GM12875 (cell line): Measurements from ENCODE around the gene CD38.
"Not testable (repeated sequence)": the region's sequence is repeated elsewhere in the genome, so short reads cannot be mapped to it uniquely, and the experiment has no call there.

Source experiments
- H3K4me3 ChIP-seq: one replicate; pipeline ENCODE4 v1.5.1; 2011; ENCODE audit warnings: low read depth, low read length, control low read depth
- CTCF ChIP-seq: IDR thresholded peaks from 2 replicates; pipeline ENCODE4 v1.5.1; 2011; ENCODE audit warnings: low read depth, mild to moderate bottlenecking, control low read depth, inconsistent platforms, low read length, moderate library complexity, borderline replicate concordance; ENCODE audit not compliant: insufficient read depth

The CD38 gene

GRCh38 chr4:15832523-15833451 is 54.7 kb downstream of the CD38 start:
- TF ChIP-seq CTCF: no peak
- no peak overlapping the region for H3K4me3 ChIP-seq

GRCh38 chr4:15833801-15834200 is 55.7 kb downstream of the CD38 start:
- H3K4me3 ChIP-seq: no peak overlapping the region
- no peak for TF ChIP-seq CTCF

- no peak for TF ChIP-seq CTCF
- H3K4me3 ChIP-seq: no peak overlapping the region
These were observed 58.2 kb downstream of the CD38 start for GRCh38 chr4:15836362-15836761.

GRCh38 chr4:15837591-15837990 is 59.5 kb downstream of the CD38 start:
- TF ChIP-seq CTCF: no peak
- H3K4me3 ChIP-seq: no peak overlapping the region

- not testable (repeated sequence) for H3K4me3 ChIP-seq
These were observed 63.1 kb downstream of the CD38 start for GRCh38 chr4:15841194-15841730.

- H3K4me3 ChIP-seq: no peak overlapping the region
- TF ChIP-seq CTCF: no peak
These were observed 69.6 kb downstream of the CD38 start for GRCh38 chr4:15847746-15848145.

GRCh38 chr4:15848191-15848842 is 70.2 kb downstream of the CD38 start:
- no peak overlapping the region for H3K4me3 ChIP-seq
- no peak for TF ChIP-seq CTCF
